Measurements from ENCODE around the gene BFSP2. TPM values are rescaled to one million over a fixed set of nuclear protein-coding genes. Genes with fewer than 3 reads are reported as not detected.
A peak's percentile ranks its signal among the peaks of the same experiment; 100 is the strongest.

BFSP2 gene
- total RNA-seq, 1 donor = 0.27 TPM

GRCh38 chr3:133383175-133383574 is 16.7 kb upstream of the BFSP2 start:
- DNase-seq (ENCODE audit: low read depth in 2 of 3, low spot score in 2 of 3) = no peak

GRCh38 chr3:133383741-133384140 is 16.1 kb upstream of the BFSP2 start:
- no peak for DNase-seq (ENCODE audit: low read depth in 2 of 3, low spot score in 2 of 3)

- peak in 2 of 3 donors; percentile 56 to 80 for DNase-seq (ENCODE audit: low read depth in 2 of 3, low spot score in 2 of 3)
Observed at GRCh38 chr3:133384331-133385027, 15.4 kb upstream of the BFSP2 start.

DNA sequence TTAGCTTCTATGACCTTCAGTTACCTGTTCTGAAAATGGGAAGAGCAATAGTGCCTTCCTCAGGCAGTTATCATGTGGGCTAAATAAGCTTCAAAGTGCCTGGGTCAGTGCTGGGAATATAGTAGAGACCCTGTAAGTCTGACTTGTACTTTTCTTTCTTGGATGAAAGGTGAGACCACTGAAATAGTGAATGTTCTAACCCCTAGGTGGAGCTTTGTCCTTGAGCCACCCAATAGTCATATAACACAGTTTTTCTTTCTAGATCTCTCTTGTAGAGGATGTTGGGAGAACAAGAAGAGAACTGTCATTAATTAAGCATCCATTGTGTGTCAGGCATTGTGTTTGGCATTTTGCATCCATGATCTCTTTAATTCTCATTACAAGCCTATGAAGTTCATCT is 13.0 kb upstream of the BFSP2 start:
- no peak for DNase-seq (ENCODE audit: low read depth in 2 of 3, low spot score in 2 of 3)

GRCh38 chr3:133387341-133387740 is 12.5 kb upstream of the BFSP2 start:
- no peak for DNase-seq (ENCODE audit: low read depth in 2 of 3, low spot score in 2 of 3)

- no peak for DNase-seq (ENCODE audit: low read depth in 2 of 3, low spot score in 2 of 3)
Observed at GRCh38 chr3:133388696-133389395, 11.0 kb upstream of the BFSP2 start.

DNA sequence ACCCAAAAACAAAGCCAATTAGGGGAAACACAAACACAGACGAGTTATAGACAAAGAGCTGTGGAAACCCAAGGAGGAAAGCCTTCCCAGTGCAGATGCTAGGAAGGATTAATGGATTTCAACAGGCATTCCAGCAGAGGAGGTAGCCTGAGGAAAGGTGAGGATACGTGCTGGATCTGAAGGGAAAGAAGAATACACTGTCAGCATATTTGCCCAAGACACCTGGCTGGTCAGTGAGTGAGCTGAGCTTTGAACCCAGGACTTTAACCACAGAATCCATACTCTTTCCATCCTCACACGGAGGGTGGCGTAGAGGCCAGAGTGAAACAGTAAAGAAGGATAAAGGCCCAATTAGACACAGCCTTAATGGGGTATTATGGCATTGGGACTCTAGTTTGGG is 9.1 kb upstream of the BFSP2 start:
- no peak for DNase-seq (ENCODE audit: low read depth in 2 of 3, low spot score in 2 of 3)

- no peak for DNase-seq (ENCODE audit: low read depth in 2 of 3, low spot score in 2 of 3)
Observed at GRCh38 chr3:133393204-133393603, 6.7 kb upstream of the BFSP2 start.

DNA sequence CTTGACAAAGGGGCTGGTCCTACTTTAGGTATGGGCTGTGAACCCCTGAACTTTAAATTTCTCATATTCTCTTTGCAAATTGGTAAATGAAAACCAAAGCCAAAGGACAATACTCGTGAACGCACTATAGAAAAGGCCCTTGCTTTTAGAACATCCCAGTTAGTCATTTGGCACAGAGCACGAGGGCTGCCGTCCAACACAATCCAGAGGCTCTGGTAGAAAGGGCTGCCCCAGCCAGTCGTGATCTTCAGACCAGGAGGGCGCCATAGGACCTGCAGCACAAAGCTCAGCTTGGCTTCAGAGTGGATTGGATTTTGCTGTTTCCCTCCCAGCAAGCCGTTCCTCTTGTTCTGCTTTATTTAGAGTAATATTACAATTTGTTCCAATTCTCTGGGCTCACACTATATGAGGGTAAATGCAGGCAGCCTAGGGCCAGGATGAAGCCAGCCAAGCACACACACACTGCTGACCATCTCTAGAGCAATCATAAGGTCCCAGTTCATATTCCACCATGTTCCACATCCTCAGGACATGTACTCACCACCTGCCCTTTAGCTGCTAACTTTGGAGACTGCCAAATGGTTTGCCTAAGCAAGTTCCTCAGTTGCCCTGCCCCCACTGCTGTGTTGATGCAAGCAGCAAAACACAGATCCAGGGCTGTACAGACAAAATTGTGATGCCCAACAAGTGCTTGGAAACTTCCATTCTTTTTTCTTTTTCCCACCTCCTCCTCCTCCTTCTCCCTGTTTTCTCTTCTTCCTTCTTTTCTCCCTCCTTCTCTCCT is 6.0 kb upstream of the BFSP2 start:
- no peak for DNase-seq (ENCODE audit: low read depth in 2 of 3, low spot score in 2 of 3)

GRCh38 chr3:133394561-133395311 is 5.1 kb upstream of the BFSP2 start:
- no peak for DNase-seq (ENCODE audit: low read depth in 2 of 3, low spot score in 2 of 3)

- no peak for DNase-seq (ENCODE audit: low read depth in 2 of 3, low spot score in 2 of 3)
Observed at GRCh38 chr3:133396906-133397305, 3.0 kb upstream of the BFSP2 start.

DNA sequence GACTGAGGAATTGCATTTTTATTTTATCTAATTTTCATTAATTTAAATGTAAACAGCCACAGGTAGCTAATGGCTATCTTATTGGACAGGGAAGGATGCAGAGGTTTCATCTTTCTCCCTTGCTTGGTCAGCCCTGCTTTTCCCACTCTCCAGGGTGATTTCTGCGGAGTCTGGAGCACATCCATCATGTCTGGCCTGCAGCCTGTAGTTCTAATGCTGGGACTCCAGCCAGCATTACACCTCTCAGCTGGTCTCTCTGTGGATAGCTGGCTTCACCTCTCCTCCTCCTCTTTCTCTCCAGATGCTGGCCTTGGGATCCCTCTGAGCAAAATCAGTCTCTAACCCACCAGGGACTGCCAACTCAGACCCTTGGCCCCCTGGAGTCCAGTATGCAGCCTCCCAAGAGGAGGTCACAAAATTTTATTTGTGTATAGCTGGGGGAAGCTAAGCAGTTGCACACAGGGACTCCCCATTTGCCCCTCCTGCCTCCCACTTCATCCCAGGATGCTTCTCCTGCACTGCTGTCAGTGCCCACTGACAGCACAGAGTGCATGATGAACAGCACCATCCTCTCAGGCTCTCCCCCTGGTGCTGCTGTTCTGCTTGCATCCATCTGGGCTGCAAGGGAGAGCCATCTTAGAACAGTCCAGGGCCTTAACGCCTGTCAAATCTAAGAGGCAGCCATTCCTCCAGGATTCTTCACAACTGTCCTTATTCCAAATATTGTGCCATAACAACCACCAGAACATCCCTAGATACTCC is 1.7 kb downstream of the BFSP2 start:
- no peak for DNase-seq (ENCODE audit: low read depth in 2 of 3, low spot score in 2 of 3)

GRCh38 chr3:133404920-133405319 is 5.1 kb downstream of the BFSP2 start:
- DNase-seq (ENCODE audit: low read depth in 2 of 3, low spot score in 2 of 3) = no peak

DNA sequence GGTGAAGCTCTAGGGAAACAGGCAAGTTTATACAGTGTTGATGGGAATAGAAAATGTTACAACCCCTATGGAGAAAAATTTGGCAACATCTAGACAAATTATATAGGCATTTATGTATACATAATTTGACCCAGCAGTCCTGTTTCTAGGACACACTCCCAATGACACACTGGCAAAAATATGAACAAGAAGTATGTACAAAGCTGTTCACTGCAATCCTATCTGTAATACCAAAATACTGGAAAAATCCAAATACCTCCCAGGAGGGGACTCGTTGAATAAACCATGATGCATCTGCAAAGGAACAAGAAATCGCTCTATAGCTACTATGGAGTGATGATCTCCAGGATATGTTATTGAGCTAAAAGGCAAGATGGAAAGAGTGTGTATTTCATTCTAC is 8.5 kb downstream of the BFSP2 start:
- DNase-seq (ENCODE audit: low read depth in 2 of 3, low spot score in 2 of 3) = no peak

DNA sequence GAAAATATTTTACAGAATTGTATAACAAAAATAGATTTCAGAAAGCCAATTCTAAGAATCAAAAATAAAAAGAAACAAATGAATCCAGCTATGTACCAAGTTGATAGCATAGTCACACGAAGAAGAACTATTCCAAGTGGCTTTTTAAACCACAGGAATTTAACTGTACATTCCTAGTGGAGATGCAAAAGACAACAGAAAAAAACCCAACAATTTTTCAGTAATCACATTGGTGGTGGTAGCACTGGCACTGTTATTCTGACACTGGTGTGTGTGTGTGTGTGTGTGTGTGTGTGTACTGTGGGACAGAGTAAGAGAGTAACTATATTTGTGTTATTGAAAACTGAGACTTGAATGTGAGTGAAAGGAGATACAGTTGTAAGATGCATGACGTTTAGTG is 9.1 kb downstream of the BFSP2 start:
- no peak for DNase-seq (ENCODE audit: low read depth in 2 of 3, low spot score in 2 of 3)

GRCh38 chr3:133410191-133410892 is 10.5 kb downstream of the BFSP2 start:
- no peak for DNase-seq (ENCODE audit: low read depth in 2 of 3, low spot score in 2 of 3)

DNA sequence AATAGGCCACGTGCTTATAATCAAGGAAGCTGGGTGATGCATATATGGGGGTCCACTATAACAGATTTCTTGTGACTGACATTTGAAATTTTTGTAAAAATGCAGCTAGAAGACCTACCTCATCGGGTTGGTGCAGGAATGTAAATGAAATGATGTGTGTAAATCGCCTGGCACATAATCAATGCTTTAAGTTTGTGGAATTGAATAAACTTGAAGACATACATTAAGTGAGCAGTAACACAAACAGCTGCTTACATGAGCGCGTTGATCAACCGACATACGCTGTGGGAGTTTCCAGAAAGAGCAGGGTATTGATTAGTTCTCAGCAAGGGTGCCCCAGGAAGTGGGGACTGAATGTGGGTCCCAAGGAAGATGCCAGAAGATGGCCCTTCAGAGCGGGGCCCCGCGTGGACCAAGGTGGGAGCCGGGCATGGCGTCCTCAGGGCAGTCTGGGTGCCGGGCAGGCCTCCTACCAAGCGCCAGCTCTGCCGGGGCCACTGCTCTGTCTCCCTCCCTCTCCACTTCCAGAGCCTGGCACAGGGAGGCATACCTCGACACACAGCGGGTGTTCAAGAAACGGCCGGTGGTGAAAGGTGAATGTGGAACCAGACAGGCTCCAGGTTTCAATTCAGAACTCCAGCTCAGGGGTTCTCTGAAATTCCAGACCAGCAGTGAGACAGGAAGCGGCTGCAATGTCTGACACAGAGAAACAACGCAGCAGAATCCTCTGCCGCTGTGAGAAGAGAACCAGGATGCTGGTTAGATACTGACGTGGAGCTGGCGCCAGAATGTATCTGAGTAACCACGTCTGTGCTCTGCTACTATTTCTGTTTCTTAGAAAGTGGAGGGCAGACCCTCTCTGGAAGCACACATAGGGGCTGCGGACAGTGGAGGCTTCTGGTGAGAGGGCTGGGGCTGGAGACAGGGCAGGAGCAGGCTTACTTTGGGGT is 12.6 kb downstream of the BFSP2 start:
- DNase-seq (ENCODE audit: low read depth in 2 of 3, low spot score in 2 of 3) = no peak
